ENCODE results near the gene CDHR4.

- peak; percentile 85 for TF ChIP-seq GATA2 (IDR thresholded peaks at IDR 0.05; ENCODE audit: low read depth, low read length)
- TF ChIP-seq GATA3 (IDR thresholded peaks at IDR 0.05; ENCODE audit: low read depth, low read length) = no peak
Observed at GRCh38 chr3:49803465-49804140, 3.9 kb upstream of the CDHR4 start.

Measured in SH-SY5Y (cell line).